Head of caudate nucleus (tissue), 42 donors: ENCODE data around the gene ESYT2.

Experiments
- DNase-seq, 42 donors: peaks; one replicate each; pipeline versions ENCODE4 v3.0.0 to v3.0.0-alpha.2; 2020 to 2021; ENCODE audit warnings: mixed read lengths in 7 of 42
- intact Hi-C: fragments of 100-400 bp; cut with DNase I; formaldehyde crosslinking; loops from one replicate; pipeline ENCODE4 v1.15.0; 2022

The ESYT2 gene

DNA sequence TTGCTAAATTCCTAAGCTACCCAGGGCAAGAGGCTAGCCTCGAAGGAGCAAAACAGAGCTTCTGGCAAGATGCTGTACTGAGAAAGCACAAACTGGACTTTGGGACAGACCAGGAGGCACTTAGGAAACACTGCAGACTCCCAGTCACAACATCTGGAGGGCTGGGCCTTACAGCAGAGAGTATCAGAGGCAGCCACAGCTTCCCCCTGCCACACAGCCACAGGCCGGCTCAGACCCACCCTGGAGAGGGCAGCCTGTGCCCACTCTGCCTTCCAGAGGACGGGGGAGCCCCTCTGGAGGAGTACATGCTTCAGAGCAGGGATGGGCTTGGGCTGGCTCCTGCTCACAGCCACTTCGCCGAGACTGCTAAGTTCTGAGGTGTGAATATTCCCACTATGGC is 17.4 kb downstream of the ESYT2 start:
- intact Hi-C loops: no loop called here
- DNase-seq: no peak

DNA sequence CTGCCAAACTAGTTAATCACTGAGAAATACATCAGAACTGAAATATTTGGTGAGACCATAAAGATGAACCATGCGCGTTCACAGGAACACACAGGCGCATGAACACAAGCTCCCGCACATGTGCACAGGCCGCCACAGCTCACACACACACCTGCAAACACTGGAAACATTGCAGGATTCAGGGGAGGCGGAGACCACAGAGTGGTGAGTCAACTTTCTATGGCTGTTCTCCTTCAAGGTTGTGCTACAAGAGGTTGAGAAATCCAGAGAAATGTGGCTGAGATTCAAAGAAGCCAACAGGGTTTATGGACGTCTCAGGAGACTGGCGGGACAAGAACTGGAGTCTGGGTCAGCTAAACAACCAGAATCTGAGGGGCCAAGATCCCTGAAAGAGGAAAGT is 17.8 kb downstream of the ESYT2 start:
- intact Hi-C loops: no loop called here

DNA sequence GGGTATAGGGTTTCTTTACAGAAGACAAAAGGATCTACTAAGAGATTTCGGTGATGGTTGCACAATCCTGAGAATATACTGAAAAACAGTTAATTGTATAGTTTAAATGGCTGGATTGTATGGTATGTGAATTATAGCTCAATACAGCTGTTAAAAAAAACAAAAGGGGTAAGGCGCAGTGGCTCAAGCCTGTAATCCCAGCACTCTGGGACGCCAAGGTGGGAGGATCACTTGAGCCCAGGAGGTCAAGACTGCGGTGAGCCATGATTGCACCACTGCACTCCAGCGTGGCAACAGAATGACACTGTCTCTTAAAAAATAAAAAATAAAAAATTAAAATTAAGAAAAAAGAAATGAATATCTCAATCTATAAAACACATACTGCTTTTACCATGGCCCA is 18.5 kb downstream of the ESYT2 start:
- intact Hi-C loops: no loop called here
- DNase-seq: no peak

More for the DNA sequence above, 17.8 kb downstream of the ESYT2 start:
- no peak for DNase-seq

DNA sequence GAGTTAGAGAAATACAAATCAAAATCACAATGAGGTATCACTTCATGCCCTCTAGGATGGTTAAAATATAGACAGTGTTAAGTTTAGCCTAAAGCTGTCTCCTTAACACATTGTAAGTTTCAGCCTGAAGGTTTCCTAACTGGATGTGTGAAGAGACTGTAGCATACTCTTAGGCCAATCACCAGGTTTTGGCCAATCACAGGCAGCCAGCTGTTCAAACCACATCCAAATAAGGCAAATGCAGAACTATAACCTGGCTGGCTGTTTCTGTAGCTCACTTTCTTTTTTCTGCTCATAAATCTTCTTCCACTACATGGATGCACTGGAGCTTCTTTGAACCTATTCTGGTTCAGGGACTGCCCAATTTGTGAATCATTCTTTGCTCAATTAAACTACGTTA is 19.7 kb downstream of the ESYT2 start:
- intact Hi-C loops: no loop called here

DNA sequence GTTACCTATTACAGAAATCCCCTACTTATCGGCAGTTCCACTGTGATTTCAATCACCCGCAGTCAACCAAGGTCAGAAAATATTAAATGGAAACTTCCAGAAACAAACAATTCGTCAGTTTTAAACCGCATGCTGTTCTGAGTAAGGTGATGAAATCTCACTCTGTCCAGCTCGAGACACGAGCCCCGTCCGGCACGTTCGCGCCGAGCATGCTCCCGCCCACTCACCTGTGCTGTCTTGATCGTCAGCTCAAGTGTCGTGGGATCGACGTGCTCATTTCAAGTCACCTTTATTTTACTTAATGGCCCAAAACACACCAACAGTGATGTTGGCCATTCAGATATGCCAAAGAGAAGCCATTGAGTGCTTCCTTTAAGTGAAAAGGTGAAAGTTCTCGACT is 21.2 kb downstream of the ESYT2 start:
- no peak for DNase-seq
- intact Hi-C loops: no loop called here

More for the DNA sequence above, 19.7 kb downstream of the ESYT2 start:
- no peak for DNase-seq

DNA sequence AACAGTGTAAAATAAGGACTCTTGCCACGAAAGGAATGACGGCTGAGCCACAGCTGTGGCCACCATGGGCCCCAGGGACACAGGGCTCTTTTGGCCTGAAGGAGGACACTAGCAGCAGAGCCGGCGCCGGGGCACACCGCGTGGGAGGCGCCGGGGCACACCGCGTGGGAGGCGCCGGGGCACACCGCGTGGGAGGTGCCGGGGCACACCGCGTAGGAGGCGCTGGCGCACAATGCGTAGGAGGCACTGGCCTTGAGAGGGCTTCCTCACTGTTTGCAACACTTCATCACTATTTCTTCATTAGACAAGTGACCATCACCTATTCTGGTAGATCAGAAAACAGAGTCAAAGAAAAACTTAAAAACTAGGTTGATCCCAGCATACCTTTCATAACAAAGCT is 23.4 kb downstream of the ESYT2 start:
- intact Hi-C loops: no loop called here
- no peak for DNase-seq

DNA sequence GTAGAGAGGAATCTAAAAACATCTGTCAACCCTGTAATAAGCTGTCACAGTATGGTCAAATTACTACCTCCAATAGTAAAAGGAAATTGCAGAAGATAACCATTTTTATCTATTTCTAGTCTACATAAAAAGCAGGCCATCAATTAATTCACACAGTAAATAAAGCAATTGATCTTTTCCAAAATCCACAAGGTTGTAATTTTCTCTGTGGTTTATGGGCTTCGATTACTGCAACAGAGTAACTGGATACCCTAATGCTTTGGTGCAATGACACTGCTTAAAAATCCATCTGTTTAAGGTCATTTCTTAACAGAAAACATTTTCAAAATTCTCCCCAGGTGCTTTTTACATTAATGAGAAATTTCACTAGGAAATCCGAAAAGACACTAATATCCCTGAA is 23.9 kb downstream of the ESYT2 start:
- intact Hi-C loops: no loop called here
- no peak for DNase-seq

DNA sequence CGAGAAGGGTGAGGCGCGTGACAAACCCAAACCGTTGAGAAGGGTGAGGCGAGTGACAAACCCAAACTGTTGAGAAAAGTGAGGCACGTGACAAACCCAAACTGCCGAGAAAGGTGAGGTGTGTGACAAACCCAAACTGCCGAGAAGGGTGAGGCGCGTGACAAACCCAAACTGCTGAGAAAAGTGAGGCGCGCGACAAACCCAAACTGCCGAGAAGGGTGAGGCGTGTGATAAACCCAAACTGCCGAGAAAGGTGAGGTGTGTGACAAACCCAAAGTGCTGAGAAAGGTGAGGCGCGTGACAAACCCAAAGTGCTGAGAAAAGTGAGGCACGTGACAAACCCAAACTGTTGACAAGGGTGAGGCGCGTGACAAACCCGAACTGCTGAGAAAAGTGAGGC is 25.0 kb downstream of the ESYT2 start:
- DNase-seq: no peak

DNA sequence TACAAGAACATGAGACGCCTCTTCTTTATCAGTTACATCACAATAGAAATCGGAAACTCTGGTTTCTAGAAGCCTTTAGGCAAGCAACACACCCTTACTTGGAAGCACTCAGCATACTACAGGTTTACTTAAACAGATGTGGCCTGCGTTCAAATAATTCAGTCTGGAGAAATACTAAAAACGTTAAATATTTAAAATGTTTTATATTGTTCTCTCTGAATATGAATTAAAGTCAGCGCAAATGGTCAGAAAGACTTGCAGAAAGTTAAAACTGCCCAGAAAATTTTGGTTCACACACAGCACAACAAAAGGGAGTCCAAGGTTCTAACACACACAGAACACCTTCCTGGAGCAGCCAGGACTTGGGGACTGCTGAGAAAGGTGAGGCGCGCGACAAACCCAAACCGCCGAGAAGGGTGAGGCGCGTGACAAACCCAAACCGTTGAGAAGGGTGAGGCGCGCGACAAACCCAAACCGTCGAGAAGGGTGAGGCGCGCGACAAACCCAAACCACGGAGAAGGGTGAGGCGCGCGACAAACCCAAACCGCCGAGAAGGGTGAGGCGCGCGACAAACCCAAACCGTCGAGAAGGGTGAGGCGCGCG is 25.8 kb downstream of the ESYT2 start:
- intact Hi-C loops: no loop called here
- DNase-seq: no peak

More for the DNA sequence above, 25.0 kb downstream of the ESYT2 start:
- intact Hi-C loops: no loop called here

DNA sequence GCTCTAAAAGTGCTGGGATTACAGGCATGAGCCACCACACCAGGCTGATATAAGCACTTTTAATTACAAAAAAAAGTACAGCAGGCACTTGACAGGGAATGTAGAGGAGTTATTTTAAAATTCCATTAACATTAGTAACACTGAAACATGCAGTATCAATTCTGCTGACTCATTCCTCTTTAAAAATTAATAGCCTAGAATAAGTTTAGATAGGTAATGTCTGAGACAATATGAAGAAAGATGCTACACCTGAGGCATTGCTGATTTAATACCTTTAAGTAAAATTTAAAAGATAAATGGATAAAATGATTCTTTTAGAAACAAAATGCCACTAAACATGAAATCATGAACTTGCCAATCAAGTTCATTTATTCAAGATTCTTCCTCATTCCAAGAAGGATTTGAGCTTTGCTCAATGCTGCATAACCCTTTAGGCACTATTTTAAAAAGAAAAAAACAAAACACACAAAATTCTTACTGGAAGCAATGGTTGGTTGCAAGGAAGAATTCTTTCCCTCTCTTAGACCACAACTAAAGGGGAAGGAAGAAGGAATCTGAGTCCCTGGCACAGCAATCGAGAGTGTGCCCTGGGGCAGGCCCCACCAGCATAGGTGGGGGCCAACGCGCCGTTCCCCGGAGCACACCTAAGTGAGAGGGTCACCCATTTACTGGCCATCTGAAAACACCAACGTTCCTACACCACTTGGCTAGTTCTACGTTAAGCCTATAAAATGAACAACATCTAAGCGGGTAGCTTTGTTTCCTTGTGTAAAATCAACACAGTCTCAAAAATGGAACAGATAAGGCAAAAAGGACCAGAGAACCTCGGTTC is 26.6 kb downstream of the ESYT2 start:
- intact Hi-C loops: no loop called here
- DNase-seq: no peak

DNA sequence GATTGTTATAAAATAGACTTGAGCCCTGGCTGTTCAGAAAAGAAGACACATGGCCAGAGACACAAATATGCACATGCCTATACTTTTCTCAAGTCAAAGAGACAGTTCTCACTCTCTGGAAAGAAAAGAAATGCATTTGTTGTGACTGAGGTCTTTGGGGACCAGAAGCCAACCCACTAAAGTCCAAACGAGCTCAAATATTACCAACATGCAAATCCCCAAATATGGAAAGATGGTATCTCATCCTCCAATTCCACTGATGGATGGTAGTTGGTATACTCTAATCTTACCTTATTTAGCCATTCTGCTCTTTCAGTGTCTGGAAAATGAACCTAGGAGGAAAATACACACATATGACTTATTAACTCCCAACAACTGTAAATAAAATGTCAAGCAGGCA is 30.6 kb downstream of the ESYT2 start:
- no peak for DNase-seq
- intact Hi-C loops: no loop called here

DNA sequence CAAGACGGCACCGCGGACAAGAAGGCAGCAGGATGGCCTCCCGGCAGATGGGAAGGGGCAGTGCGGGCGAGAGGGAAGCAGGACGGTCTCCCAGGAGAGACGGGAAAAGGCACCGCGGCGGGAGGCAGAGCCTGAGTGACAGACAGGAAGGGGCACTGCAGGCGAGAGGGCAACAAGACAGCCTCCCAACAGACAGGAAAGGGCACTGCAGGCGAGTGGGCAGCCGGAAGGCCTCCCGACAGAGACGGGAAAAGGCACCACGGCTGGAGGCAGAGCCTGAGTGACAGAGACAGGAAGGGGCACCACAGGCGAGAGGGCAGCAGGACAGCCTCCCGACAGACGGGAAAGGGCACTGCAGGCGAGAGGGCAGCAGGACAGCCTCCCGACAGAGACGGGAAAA is 32.6 kb downstream of the ESYT2 start:
- no peak for DNase-seq
- intact Hi-C loops: no loop called here

DNA sequence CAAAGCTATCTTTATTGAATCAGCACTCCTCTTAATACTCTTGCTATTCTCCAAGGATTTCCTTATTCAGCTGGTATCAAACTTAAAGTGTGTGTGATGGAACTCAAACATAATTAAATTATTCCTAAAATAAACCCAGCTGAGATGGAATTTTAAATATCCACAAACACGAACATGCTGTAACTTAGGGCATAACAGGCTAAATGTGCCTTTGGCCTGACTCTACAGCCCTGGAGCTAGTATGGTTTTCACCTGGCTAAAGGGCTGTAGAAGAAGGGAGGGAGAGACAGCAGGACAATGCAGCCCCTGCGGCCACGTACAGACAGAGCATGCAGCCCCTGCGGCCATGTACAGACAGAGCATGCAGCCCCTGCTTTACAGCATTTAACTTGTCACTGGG is 34.0 kb downstream of the ESYT2 start:
- intact Hi-C loops: no loop called here
- DNase-seq: no peak

DNA sequence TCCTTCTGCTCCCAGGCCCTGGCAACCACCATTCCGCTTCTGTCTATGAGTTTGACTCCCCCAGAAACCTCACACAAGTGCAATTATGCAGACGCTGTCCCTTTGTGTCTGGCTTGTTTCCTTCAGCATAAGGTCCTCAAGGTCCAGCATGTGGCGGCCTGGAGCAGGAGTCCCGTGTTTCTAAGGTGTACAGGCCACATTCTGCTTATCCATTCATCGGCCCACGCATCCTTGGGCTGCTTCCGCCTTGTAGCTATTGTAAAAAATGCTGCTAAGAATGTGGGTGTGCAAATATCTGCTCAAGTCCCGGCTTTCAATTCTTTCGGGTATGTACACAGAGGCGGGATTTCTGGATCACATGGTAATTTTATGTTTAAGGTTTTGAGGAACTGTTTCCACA is 38.2 kb downstream of the ESYT2 start:
- DNase-seq: peak in 10 of 42 donors; percentile 12 to 58 (median 22)
- intact Hi-C loops: no loop called here

DNA sequence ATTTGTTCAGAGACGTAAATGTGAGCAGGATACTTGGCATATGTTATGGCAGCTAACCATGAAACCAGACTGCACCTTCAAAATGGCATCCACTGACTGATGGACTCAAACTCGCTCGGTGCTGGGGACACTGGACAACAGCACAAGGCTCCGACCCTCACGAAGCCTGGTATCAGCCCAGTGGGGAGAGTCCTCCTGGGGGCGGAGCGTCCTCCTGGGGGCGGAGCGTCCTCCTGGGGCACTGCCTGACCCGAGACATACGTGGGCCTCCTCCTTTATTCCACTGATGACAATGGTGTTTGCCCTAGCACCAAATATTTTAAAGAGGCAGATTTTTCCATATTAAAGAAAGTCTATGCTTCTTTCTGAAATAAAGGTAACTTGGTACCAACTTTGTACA is 39.5 kb downstream of the ESYT2 start:
- no peak for DNase-seq
- intact Hi-C loops: no loop called here

DNA sequence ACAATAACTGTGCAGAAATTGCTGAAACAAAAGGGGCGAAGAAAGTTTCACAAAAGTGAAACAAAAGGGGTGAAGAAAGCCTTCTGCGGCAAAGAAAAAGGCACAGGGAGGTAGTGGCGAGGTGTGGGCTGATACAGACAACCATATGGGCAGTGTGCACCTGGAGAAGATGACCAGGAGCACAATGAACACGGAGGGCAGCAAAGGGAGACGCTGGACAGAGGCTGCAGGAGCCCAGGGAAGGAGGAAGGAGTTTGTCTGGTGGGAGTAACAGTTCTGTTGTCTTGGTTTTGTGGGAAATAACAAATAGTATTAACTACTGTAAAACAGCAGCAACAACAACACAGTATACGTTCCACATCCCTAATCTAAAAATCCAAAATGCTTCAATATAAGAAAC is 42.4 kb downstream of the ESYT2 start:
- intact Hi-C loops: no loop called here

DNA sequence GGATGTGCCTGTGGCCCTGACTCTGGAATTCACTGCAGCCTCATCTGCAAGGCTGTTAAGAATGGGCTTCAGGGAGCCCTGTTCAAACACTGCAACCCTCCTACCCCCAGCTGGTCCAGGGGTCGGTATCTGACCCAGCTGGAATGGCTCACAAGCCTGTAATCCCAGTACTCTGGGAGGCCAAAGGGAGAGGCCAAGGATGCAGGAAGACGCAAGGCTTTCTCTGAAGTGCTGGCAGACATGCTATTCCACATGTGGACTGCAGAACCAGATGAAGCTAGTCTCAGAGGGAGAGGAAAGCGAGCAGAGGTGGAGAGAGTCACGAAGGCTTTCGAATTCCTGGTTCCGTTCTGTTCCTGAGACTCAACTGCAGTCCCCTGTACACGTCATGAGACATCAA is 45.0 kb downstream of the ESYT2 start:
- intact Hi-C loops: no loop called here
- DNase-seq: no peak

More for the DNA sequence above, 42.4 kb downstream of the ESYT2 start:
- no peak for DNase-seq

DNA sequence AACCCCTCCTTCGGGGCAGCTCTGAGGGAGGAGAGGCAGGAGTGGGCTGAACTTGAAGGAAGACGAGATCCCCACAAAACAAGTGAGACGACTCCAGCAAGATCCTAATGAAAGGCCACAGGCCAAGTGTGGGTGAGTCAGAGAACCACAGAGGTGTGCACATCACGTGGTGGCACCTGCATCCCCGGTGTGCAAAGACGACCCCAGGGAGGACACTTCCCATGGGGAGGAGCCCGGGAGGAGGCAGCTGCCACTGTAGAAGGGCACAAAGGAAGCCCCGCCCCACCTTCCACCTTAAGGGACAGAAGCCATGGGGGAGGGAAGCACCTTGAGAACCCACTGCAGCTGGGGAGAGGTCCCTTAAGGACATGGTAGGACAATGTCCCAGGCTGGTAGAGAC is 45.7 kb downstream of the ESYT2 start:
- intact Hi-C loops: no loop called here
- DNase-seq: no peak

DNA sequence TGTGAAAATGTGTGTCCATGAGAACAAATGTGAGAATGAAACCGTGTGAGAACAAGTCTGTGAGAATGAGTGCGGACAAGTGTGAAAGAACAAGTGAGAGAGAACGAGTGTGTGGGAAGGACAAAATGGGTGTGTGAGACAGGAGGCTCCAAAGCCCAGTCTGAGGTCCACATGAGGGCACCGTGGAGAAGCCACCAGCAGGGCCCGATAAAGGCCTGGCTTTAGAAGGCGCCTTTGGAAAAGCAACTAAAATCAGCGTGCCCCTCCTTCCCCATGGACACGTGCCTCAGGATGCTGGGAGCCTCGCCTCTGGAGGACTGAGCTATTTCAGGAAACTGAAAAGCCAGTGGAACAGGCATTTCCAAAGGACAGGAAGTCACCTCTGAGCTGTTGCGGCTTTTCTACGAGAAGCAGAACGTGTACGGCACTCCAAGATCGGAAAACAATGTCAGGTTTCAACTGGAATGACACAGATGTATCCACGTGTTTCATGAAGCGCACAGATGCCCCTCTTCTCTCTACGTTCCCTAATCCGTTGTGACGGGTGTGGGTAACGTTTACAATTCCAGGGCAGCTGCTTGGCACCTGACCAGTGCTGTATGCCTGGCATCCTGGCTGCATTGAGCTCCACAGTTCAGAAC is 46.4 kb downstream of the ESYT2 start:
- intact Hi-C loops: no loop called here
- no peak for DNase-seq

DNA sequence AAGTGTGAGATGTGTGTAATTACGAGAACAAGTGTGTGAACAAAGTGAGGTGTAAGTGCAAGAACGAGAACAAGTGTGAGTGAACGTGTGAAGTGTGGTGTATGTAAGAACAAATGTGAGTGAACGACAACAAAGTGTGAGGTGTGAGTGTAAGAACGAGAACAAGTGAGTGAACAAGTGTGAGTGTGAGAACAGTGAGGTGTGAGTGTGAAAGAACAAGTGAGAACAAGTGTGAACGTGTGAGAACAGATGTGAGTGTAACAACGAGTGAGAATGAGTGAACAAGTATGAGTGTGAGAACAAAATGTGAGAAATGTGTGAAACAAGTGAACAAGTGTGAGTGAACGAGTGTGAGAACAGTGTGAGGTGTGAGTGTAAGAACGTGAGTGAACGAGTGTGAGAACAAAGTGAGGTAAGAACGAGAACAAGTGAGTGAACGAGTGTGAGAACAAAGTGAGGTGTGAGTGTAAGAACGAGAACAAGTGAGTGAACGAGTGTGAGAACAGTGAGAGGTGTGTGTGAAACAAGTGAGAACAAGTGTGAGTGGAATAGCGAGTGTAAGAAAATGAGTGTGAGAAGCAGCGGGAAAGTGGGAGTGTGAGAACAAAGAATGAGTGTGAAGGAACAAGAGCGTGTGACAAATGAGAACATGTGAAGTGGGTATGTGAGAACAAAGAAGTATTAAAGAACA is 47.2 kb downstream of the ESYT2 start:
- intact Hi-C loops: no loop called here
- DNase-seq: no peak
